Hematopoietic multipotent progenitor cell treated with erythropoietin and hydrocortisone succinate and interleukin-3 and kit ligand, for 17 days (in vitro differentiated cells): ENCODE results near the gene TPRKB.
"Not testable (repeated sequence)": the region's sequence is repeated elsewhere in the genome, so short reads cannot be mapped to it uniquely, and the experiment has no call there.

Source experiments
- DNase-seq: peaks from one replicate; pipeline ENCODE4 v3.0.0-alpha.2; 2015; ENCODE audit warnings: low spot score

TPRKB gene

GRCh38 chr2:73736855-73737779 lies at the start of gene TPRKB:
Gene TPRKB, minus strand, starts transcription at chr2:73737345. Its CDS starts 2,776 bp downstream, at chr2:73734569.
- peak; percentile 83 for DNase-seq

GRCh38 chr2:73783883-73784282 lies 46.7 kb upstream of the TPRKB start, which contains the start of gene C2orf78:
Gene C2orf78, plus strand, starts transcription at chr2:73784183. Its CDS starts 127 bp downstream, at chr2:73784310.
- DNase-seq: not testable (repeated sequence)

- not testable (repeated sequence) for DNase-seq
These were observed 46.3 kb upstream of the TPRKB start for GRCh38 chr2:73783402-73783801.

GRCh38 chr2:73780237-73780582 lies 43.1 kb upstream of the TPRKB start:
- no peak for DNase-seq

GRCh38 chr2:73779467-73780236 lies 42.5 kb upstream of the TPRKB start, which contains the start of gene DUSP11:
Gene DUSP11, minus strand, starts transcription at chr2:73780103. Its CDS starts 129 bp downstream, at chr2:73779974.
- DNase-seq: peak; percentile 99

- DNase-seq: not testable (repeated sequence)
These were observed 41.8 kb upstream of the TPRKB start for GRCh38 chr2:73778867-73779466.

GRCh38 chr2:73776869-73777519 lies 39.8 kb upstream of the TPRKB start:
- no peak for DNase-seq

- no peak for DNase-seq
These were observed 39.2 kb upstream of the TPRKB start for GRCh38 chr2:73776381-73776780.

GRCh38 chr2:73772819-73773218 lies 35.7 kb upstream of the TPRKB start:
- no peak for DNase-seq

- no peak for DNase-seq
These were observed 33.6 kb upstream of the TPRKB start for GRCh38 chr2:73770725-73771124.

GRCh38 chr2:73766994-73767393 lies 29.8 kb upstream of the TPRKB start:
- DNase-seq: no peak

GRCh38 chr2:73766349-73766748 lies 29.2 kb upstream of the TPRKB start:
- no peak for DNase-seq

GRCh38 chr2:73764945-73765344 lies 27.8 kb upstream of the TPRKB start:
- DNase-seq: no peak

GRCh38 chr2:73762571-73762970 lies 25.4 kb upstream of the TPRKB start:
- no peak for DNase-seq

- no peak for DNase-seq
These were observed 22.8 kb upstream of the TPRKB start for GRCh38 chr2:73759904-73760303.

- DNase-seq: no peak
These were observed 22.2 kb upstream of the TPRKB start for GRCh38 chr2:73759285-73759764.

- DNase-seq: not testable (repeated sequence)
These were observed 17.2 kb upstream of the TPRKB start for GRCh38 chr2:73754332-73754731.

- DNase-seq: no peak
These were observed 12.2 kb upstream of the TPRKB start for GRCh38 chr2:73749314-73749713.

- no peak for DNase-seq
These were observed 9.7 kb upstream of the TPRKB start for GRCh38 chr2:73746877-73747208.

GRCh38 chr2:73746015-73746876 lies 9.1 kb upstream of the TPRKB start:
- DNase-seq: no peak

GRCh38 chr2:73740767-73741166 lies 3.6 kb upstream of the TPRKB start:
- DNase-seq: no peak
